HG02588 (cell line): ENCODE data around the gene PSORS1C2.

ENCODE experiments used
- ATAC-seq: cut with Tn5 transposase; IDR thresholded peaks from one replicate; pipeline ENCODE4 v1.9.1; 2021; ENCODE audit warnings: mild to moderate bottlenecking, moderate library complexity; ENCODE audit not compliant: unreplicated experiment

PSORS1C2 gene

GRCh38 chr6:31114970-31115849 lies 23.7 kb downstream of the PSORS1C2 start:
- no peak for ATAC-seq

DNA sequence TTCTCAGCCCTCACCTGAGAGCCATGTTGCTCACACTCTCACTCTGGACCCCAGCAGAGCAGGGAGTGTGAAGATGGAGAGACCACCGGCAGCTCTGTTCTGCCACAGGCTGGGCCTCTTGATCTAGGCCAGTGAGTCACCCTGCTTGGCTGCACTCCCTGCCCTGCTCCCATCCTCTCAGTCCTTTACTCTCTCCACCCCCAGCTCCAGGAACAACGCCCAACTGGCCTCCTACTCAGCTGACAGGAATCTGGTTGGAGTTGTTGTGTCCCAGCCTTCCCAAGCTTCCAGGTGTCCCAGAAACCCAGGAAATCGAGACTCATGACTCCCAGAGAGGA lies 24.4 kb downstream of the PSORS1C2 start, which contains the start of gene PSORS1C1:
TSS of gene PSORS1C1 (plus strand) at position 260 of the 338 bp plus-strand sequence. CDS start 14,833 bp downstream, outside the sequence.
- ATAC-seq = no peak

GRCh38 chr6:31113861-31114540 lies 24.9 kb downstream of the PSORS1C2 start:
- ATAC-seq = no peak

DNA sequence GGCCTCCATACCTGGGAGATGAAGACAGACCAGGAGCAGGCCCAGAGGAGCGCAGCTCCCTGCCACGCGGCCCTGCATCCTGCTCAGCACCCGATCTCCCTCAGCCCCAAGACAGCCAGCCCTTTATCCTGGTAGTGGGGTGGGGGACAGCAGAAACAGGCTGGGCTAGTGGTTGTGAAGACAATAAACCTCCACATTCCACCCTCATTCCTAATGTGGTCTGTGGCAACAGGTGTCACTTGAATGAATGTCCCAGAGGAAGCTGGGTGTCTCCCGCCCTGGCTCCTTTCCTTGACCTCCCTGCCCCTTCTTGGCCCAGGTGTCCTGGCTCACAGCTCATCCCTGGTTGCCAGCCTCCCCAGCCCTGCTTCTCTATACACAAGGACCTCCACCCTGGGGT lies 26.4 kb downstream of the PSORS1C2 start, which contains the start of gene C6orf15:
TSS of gene C6orf15 (minus strand) at position 98 of the 400 bp plus-strand sequence. CDS start at position 78, 20 bp downstream.
- ATAC-seq = no peak

DNA sequence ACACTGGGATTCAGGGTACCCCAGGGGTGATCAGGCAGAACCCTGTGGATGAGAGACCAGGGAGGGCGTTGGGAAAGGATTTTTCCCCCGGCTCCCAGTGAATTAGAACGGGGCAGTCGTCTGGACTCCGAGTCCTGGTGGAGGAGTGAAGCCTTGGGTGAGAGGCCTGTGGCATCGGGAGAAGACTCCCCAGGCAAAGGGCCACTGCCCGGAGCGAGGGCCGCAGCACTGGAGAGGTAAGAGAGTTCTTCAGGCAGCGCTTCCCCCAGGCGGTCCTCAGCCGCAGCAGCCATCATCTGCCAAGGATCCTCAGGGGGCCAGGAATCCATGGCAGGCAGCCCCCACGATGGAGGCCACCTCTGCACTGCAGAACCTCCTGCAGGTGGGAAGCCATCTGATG lies 27.2 kb downstream of the PSORS1C2 start:
- no peak for ATAC-seq

DNA sequence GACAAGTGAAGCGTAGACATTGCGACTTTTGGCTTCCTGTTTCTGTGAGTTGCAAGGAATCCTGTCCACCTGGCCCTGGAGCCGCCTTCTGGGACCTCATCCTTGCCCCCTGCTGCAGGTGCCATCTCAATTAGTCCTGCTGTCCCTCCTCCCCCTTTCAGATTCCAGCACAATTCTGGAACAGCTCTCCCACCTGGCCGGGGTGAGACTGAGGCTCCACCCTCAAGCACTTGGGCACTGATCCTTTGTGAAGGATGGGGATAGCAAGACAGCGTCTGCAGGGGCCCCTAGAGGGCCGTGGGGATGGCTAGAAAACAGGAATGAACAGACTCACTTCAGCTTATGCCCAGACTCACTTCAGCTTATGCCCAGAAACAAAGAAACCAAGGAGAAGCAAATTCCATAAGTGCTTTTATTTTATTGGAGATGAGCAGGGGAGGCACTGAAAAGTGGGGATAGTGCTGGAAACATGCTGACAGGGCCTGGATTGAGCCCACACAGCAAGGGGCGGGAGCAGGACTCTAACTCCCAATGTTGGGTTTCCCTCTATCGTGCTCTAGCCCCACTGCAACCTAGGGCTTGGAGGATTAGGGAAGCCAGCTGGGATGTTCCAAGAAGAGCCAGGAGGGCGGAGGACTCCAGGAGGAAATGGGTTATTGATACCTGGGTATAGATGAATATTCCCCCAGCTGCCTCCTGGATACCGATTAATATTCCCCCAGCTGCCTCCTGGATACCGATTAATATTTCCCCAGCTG lies 27.9 kb downstream of the PSORS1C2 start:
- ATAC-seq = no peak

DNA sequence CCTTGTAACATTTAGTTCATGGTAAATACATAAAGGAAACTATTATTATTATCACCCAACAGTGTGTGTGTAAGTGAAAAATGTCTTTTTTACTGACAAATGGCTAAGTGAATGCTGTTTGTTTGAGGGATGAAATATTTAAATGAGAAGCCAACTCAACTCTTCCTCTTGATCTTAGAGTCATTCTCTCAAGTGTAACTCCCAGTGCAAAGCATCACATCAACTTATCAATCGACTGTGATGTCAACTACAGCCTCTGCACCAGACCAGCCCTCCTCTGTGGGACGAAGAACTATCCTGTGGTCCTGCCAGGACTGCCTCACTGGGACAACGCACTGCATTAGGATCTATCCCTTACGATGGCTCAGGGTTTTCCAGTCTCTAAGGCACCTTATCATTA lies 31.8 kb downstream of the PSORS1C2 start:
- ATAC-seq = no peak

GRCh38 chr6:31103136-31103535 lies 35.7 kb downstream of the PSORS1C2 start:
- no peak for ATAC-seq

GRCh38 chr6:31098449-31098938 lies 40.4 kb downstream of the PSORS1C2 start:
- ATAC-seq = no peak

- no peak for ATAC-seq
Measured at GRCh38 chr6:31096656-31097055, 42.2 kb downstream of the PSORS1C2 start.

- no peak for ATAC-seq
Measured at GRCh38 chr6:31096215-31096614, 42.7 kb downstream of the PSORS1C2 start.

- ATAC-seq = no peak
Measured at GRCh38 chr6:31094389-31094881, 44.4 kb downstream of the PSORS1C2 start.

GRCh38 chr6:31092769-31093505 lies 45.9 kb downstream of the PSORS1C2 start:
- ATAC-seq = no peak

GRCh38 chr6:31092238-31092637 lies 46.6 kb downstream of the PSORS1C2 start:
- ATAC-seq = no peak

DNA sequence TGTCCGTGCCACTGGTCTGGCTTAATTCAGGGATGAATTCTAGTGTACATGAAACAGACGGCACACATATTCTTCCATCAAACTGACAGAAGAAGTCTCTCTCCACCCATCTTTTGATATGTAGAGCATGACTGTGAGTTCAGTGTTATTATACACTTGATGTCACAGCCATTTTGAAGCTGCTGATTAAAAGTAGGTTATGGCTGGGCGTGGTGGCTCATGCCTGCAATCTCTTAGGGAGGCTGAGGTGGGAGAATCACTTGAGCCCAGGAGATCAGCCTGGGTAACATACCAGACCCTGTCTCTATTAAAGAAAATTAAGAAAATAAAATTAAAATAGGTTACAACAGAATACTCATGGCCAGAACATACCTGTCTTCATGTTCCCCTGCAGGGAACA lies 47.2 kb downstream of the PSORS1C2 start:
- ATAC-seq = no peak

DNA sequence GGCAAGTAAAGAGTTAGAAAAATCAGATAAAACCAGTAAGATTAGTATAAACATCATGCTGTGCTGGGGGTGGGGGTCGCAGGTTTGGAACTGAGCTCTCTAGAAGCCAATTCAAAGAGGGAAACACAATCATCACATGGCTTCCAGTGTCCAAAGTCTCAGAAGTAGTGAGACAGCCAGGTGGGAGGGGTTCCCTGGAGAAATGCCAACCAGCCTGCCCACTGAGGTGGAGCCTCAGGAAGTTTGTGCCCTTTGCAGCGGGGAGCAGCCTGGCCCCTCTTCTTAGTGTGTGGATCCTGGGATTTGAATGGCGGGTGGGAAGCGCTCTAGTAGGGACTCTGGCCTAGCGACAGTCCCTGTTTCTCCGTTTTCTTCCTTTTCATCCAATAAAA lies 47.9 kb downstream of the PSORS1C2 start:
- no peak for ATAC-seq

GRCh38 chr6:31090275-31090972 lies 48.4 kb downstream of the PSORS1C2 start:
- ATAC-seq = no peak
